GM19025 (cell line): Measurements from ENCODE around the gene ZCCHC2.

Experiments used
- ATAC-seq: cut with Tn5 transposase; IDR thresholded peaks from one replicate; pipeline ENCODE4 v1.9.1; 2021; ENCODE audit warnings: mild to moderate bottlenecking, low read depth, moderate library complexity; ENCODE audit not compliant: unreplicated experiment

The ZCCHC2 gene

GRCh38 chr18:62509779-62510178 lies 13.0 kb upstream of the ZCCHC2 start:
- ATAC-seq, result no peak

- no peak for ATAC-seq
These were observed 12.0 kb upstream of the ZCCHC2 start for GRCh38 chr18:62510789-62511188.

- ATAC-seq, result no peak
These were observed 10.3 kb upstream of the ZCCHC2 start for GRCh38 chr18:62512532-62512931.

- no peak for ATAC-seq
These were observed 9.8 kb upstream of the ZCCHC2 start for GRCh38 chr18:62512996-62513395.

GRCh38 chr18:62514570-62514969 lies 8.3 kb upstream of the ZCCHC2 start:
- no peak for ATAC-seq

GRCh38 chr18:62516242-62516641 lies 6.6 kb upstream of the ZCCHC2 start:
- no peak for ATAC-seq

GRCh38 chr18:62518460-62519375 lies 4.1 kb upstream of the ZCCHC2 start:
- ATAC-seq, result no peak

GRCh38 chr18:62519684-62520083 lies 3.1 kb upstream of the ZCCHC2 start:
- no peak for ATAC-seq

GRCh38 chr18:62521082-62521481 lies 1.7 kb upstream of the ZCCHC2 start:
- ATAC-seq, result no peak

- no peak for ATAC-seq
These were observed 1.2 kb upstream of the ZCCHC2 start for GRCh38 chr18:62521593-62521992.

GRCh38 chr18:62522178-62522503 lies 684 bp upstream of the ZCCHC2 start:
- peak; percentile 5 for ATAC-seq

- ATAC-seq, result no peak
These were observed 397 bp downstream of the ZCCHC2 start for GRCh38 chr18:62523255-62523588.

GRCh38 chr18:62523631-62524439 lies 1.0 kb downstream of the ZCCHC2 start:
- no peak for ATAC-seq

- ATAC-seq, result no peak
These were observed 1.8 kb downstream of the ZCCHC2 start for GRCh38 chr18:62524440-62525200.

- ATAC-seq, result no peak
These were observed 2.8 kb downstream of the ZCCHC2 start for GRCh38 chr18:62525608-62526007.

GRCh38 chr18:62526098-62527025 lies 3.5 kb downstream of the ZCCHC2 start:
- peak; percentile 11 for ATAC-seq

- ATAC-seq, result no peak
These were observed 6.8 kb downstream of the ZCCHC2 start for GRCh38 chr18:62529597-62529996.

- ATAC-seq, result no peak
These were observed 8.3 kb downstream of the ZCCHC2 start for GRCh38 chr18:62531078-62531477.

- no peak for ATAC-seq
These were observed 9.1 kb downstream of the ZCCHC2 start for GRCh38 chr18:62531931-62532330.

- ATAC-seq, result no peak
These were observed 13.2 kb downstream of the ZCCHC2 start for GRCh38 chr18:62536005-62536404.
